Left ventricle myocardium inferior (tissue), 1 donor: ENCODE results near the gene NLRC4. TPM values are rescaled to one million over a fixed set of nuclear protein-coding genes. Genes with fewer than 3 reads are reported as not detected.
"Not testable (repeated sequence)": the region's sequence is repeated elsewhere in the genome, so short reads cannot be mapped to it uniquely, and the experiment has no call there.

Source experiments
- DNase-seq: peaks from one replicate; pipeline ENCODE4 v3.0.0-alpha.2; 2020
- H3K27ac ChIP-seq: fragments of 200-600 bp; replicated peaks from 2 replicates; pipeline ENCODE4 v1.8.0; 2021
- H3K27me3 ChIP-seq: fragments of 200-600 bp; 2 replicates; pipeline ENCODE4 v1.8.0; 2021; ENCODE audit warnings: low read depth
- H3K36me3 ChIP-seq: fragments of 200-600 bp; 2 replicates; pipeline ENCODE4 v1.8.0; 2021
- H3K4me1 ChIP-seq: fragments of 200-600 bp; 2 replicates; pipeline ENCODE4 v1.8.0; 2021
- H3K4me3 ChIP-seq: fragments of 200-600 bp; 2 replicates; pipeline ENCODE4 v1.8.0; 2021; ENCODE audit warnings: mild to moderate bottlenecking, moderate library complexity
- H3K9me3 ChIP-seq: fragments of 200-600 bp; replicated peaks from 2 replicates; pipeline ENCODE4 v1.8.0; 2021
- intact Hi-C: fragments of 100-400 bp; cut with micrococcal nuclease; formaldehyde crosslinking; loops from one replicate; pipeline ENCODE4 v1.11.0; 2022
- long read RNA-seq: library from polyadenylated mRNA; unstranded; transcript quantifications from one replicate; pipeline ENCODE4 v2.0.0, GENCODE V29; 2021
- total RNA-seq: library from RNA; stranded (reverse); fragmentation: NEBNext Ultra II Directional; extraction: Animal tissue kit (Norgen Biotek cat#: 25700); gene quantifications from one replicate; pipeline ENCODE4 v1.2.1, GENCODE V29; 2021
- TF ChIP-seq, protein P1 (sequence below): fragments of 200-600 bp; IDR thresholded peaks from 2 replicates; pipeline ENCODE4 v1.8.0; 2021; ENCODE audit warnings: antibody characterized with exemption, mild to moderate bottlenecking, borderline replicate concordance
- donor health status: DM: no; HTN: yes; CAD: no; lungs with severe emphysema.

NLRC4 gene, protein sequence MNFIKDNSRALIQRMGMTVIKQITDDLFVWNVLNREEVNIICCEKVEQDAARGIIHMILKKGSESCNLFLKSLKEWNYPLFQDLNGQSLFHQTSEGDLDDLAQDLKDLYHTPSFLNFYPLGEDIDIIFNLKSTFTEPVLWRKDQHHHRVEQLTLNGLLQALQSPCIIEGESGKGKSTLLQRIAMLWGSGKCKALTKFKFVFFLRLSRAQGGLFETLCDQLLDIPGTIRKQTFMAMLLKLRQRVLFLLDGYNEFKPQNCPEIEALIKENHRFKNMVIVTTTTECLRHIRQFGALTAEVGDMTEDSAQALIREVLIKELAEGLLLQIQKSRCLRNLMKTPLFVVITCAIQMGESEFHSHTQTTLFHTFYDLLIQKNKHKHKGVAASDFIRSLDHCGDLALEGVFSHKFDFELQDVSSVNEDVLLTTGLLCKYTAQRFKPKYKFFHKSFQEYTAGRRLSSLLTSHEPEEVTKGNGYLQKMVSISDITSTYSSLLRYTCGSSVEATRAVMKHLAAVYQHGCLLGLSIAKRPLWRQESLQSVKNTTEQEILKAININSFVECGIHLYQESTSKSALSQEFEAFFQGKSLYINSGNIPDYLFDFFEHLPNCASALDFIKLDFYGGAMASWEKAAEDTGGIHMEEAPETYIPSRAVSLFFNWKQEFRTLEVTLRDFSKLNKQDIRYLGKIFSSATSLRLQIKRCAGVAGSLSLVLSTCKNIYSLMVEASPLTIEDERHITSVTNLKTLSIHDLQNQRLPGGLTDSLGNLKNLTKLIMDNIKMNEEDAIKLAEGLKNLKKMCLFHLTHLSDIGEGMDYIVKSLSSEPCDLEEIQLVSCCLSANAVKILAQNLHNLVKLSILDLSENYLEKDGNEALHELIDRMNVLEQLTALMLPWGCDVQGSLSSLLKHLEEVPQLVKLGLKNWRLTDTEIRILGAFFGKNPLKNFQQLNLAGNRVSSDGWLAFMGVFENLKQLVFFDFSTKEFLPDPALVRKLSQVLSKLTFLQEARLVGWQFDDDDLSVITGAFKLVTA
- 0.96 TPM for total RNA-seq
- long read RNA-seq, partial matches to known transcripts: 1 of 1 reads
- long read RNA-seq, other reads (novel, unspliced or antisense): 0 of 1 reads

DNA sequence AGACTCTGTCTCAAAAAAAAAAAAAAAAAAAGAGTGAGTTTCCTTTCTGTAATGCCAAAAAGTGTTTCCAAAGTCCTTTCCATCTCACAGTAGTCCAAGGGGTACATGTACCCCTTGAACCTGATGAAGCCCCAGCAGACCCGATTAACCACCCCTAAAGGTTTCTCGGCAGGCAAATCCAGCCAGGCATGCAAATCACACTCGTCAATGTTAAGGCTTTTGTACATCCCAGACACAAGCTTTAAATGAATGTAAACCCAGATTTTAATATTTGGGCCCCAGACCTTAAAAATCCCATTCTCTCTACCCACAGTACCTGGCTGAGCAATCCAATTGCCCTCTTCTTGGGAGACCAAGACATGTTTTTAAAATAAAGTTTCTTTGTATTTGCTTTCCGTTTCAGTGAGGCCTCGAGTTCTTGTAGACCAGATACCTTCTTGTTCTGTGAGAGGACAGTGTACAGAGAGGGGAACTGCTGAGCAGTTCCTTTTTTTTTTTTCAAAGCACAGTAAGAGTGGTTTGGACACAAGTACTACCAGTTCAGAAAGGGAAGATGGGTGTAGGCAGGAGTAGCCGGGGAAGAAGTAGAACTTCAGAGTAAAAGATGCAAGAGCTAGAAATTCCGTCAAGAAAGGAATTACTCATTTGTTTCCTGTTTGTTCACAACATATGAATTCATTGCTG is at the start of gene NLRC4:
Gene NLRC4 (minus strand): TSS at position 465 of the 684 bp plus-strand sequence. CDS start 8,111 bp downstream, outside the sequence.
- Histone ChIP-seq H3K4me1 (peaks cover 13% of the 10 kb centered on the region), H3K4me3 (peak within 1 kb of the TSS; percentile 19), H3K9me3 (no peaks in the 10 kb centered on the region), H3K36me3 (no peaks in the 10 kb centered on the region), H3K27me3 (no peaks in the 10 kb centered on the region), H3K27ac (peak within 1 kb of the TSS; percentile 88)
- no peak for DNase-seq
- TF ChIP-seq, protein P1, sequence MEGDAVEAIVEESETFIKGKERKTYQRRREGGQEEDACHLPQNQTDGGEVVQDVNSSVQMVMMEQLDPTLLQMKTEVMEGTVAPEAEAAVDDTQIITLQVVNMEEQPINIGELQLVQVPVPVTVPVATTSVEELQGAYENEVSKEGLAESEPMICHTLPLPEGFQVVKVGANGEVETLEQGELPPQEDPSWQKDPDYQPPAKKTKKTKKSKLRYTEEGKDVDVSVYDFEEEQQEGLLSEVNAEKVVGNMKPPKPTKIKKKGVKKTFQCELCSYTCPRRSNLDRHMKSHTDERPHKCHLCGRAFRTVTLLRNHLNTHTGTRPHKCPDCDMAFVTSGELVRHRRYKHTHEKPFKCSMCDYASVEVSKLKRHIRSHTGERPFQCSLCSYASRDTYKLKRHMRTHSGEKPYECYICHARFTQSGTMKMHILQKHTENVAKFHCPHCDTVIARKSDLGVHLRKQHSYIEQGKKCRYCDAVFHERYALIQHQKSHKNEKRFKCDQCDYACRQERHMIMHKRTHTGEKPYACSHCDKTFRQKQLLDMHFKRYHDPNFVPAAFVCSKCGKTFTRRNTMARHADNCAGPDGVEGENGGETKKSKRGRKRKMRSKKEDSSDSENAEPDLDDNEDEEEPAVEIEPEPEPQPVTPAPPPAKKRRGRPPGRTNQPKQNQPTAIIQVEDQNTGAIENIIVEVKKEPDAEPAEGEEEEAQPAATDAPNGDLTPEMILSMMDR: no peak
- intact Hi-C loops: no loop called here

DNA sequence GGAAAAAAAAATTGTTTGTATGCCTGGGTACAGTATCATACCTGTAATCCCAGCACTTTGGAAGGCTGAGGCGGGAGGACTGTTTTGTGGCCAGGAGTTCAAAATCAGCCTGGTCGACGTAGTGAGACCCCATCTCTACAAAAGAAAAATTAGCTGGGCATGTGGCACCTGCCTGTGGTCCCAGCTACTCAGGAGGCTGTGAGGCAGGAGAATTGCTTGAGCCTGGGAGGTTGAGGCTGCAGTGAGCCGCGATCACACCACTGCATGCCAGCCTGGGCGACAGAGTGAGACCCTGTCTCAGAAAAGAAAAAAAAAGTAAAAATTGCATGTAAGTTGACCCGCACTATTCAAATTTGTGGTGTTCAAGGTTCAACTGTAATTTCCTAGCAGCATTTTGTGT is 45.9 kb upstream of the NLRC4 start:
- intact Hi-C loops: no loop called here
- no peak for DNase-seq
- Histone ChIP-seq H3K27me3 (no peaks in the 10 kb centered on the region), H3K36me3 (peaks cover 41% of the 10 kb centered on the region), H3K4me3 (no peak overlapping the region), H3K27ac (no peak overlapping the region), H3K9me3 (no peaks in the 10 kb centered on the region), H3K4me1 (no peaks in the 10 kb centered on the region)
- TF ChIP-seq, protein P1: no peak

DNA sequence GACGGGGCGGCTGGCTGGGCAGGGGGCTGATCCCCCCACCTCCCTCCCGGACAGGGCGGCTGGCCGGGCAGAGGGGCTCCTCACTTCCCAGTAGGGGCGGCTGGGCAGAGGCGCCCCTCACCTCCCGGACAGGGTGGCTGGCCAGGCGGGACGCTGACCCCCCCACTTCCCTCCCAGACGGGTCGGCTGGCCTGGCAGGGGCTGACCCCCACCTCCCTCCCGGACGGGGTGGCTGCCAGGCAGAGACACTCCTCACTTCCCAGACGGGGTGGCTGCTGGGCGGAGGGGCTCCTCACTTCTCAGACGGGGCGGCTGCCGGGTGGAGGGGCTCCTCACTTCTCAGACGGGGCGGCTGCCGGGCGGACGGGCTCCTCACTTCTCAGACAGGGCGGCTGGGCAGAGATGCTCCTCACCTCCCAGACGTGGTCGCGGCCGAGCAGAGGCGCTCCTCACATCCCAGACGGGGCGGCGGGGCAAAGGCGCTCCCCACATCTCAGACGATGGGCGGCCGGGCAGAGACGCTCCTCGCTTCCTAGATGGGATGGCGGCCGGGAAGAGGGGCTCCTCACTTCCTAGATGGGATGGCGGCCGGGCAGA is 29.4 kb upstream of the NLRC4 start:
- H3K27me3 ChIP-seq, H3K9me3 ChIP-seq, H3K4me3 ChIP-seq, H3K27ac ChIP-seq, intact Hi-C loops, DNase-seq: not testable (repeated sequence)
- peaks cover 37% of the 10 kb centered on the region for H3K4me1 ChIP-seq
- peaks cover 61% of the 10 kb centered on the region for H3K36me3 ChIP-seq

DNA sequence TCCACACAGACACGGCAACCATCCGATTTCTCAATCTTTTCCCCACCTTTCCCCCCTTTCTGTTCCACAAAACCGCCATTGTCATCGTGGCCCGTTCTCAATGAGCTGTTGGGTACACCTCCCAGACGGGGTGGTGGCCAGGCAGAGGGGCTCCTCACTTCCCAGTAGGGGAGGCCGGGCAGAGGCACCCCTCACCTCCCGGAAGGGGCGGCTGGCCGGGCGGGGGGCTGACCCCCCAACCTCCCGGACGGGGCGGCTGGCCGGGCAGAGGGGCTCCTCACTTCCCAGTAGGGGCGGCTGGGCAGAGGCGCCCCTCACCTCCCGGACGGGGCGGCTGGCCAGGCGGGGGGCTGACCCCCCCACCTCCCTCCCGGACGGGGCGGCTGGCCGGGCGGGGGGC is 28.8 kb upstream of the NLRC4 start:
- DNase-seq, H3K9me3 ChIP-seq, H3K27me3 ChIP-seq, H3K4me3 ChIP-seq, intact Hi-C loops: not testable (repeated sequence)
- Histone ChIP-seq H3K4me1 (peaks cover 42% of the 10 kb centered on the region), H3K27ac (peak overlapping the region; percentile 42), H3K36me3 (peaks cover 55% of the 10 kb centered on the region)

DNA sequence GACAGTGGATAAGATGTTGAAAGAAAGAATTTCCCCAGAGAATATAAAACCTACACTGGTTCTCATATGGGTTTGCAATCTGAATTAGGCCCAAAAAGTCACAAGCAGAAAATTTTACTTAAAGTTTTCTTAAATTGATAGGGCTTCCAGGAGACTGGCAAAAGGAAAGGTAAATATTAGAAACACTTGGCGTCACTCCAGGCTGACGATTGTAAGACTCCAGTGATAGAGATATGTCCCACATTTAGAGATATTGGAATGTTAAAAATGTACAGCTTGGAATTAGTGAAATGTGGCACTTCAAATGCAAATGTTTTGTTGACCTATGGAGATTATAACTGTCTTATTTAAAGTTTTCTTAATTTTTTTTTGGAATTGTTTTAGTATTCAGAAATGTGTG is 27.1 kb upstream of the NLRC4 start:
- intact Hi-C loops: no loop called here
- Histone ChIP-seq H3K36me3 (peaks cover 40% of the 10 kb centered on the region), H3K4me3 (no peak overlapping the region), H3K9me3 (peaks cover 9% of the 10 kb centered on the region), H3K27ac (peak overlapping the region; percentile 17), H3K27me3 (no peaks in the 10 kb centered on the region), H3K4me1 (peaks cover 60% of the 10 kb centered on the region)
- TF ChIP-seq, protein P1: no peak
- DNase-seq: no peak

DNA sequence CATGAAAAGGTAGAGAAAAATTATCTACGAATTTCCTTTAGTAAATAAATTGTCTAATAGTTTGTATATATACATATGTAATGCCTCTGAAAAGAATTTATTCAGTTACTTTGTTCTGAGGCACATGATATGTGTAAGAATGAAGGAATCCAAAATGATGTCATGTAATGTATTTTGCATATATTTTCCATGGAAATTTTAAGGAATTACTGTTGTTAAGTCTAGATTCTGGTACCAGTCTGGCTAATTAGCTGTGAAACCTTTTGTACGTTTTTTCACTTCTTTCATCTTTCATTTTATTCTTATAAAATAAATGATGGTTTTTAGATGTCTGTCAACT is 25.3 kb upstream of the NLRC4 start:
- H3K36me3 ChIP-seq: peaks cover 33% of the 10 kb centered on the region

More for the DNA sequence above, 25.3 kb upstream of the NLRC4 start:
- peaks cover 70% of the 10 kb centered on the region for H3K4me1 ChIP-seq
- no peak overlapping the region for H3K4me3 ChIP-seq
- no peak for DNase-seq
- peak overlapping the region; percentile 53 for H3K27ac ChIP-seq
- H3K9me3 ChIP-seq: peaks cover 4% of the 10 kb centered on the region
- H3K27me3 ChIP-seq: no peaks in the 10 kb centered on the region
- intact Hi-C loops: no loop called here
- TF ChIP-seq, protein P1: no peak
